Endometrial microvascular endothelial cells (primary cell): ENCODE data around the gene PTGES2. TPM values are rescaled to one million over a fixed set of nuclear protein-coding genes. Genes with fewer than 3 reads are reported as not detected.

ENCODE experiments used
- in situ Hi-C: cut with HindIII; loops from 2 replicates; pipeline ENCODE4 v1.10.0; 2017; ENCODE audit warnings: low sequenced_read_pairs, low pct_unique_long_range_greater_than_20kb; ENCODE audit errors: inconsistent ontology term
- total RNA-seq: library from RNA; depleted of rRNA; stranded (reverse); fragments of >200 nt; gene quantifications from one replicate; pipeline ENCODE4 v1.2.3, GENCODE V29; 2015; ENCODE audit errors: inconsistent ontology term

Gene PTGES2
- total RNA-seq, 1 donor from 2014 or later = 96.1 TPM

DNA sequence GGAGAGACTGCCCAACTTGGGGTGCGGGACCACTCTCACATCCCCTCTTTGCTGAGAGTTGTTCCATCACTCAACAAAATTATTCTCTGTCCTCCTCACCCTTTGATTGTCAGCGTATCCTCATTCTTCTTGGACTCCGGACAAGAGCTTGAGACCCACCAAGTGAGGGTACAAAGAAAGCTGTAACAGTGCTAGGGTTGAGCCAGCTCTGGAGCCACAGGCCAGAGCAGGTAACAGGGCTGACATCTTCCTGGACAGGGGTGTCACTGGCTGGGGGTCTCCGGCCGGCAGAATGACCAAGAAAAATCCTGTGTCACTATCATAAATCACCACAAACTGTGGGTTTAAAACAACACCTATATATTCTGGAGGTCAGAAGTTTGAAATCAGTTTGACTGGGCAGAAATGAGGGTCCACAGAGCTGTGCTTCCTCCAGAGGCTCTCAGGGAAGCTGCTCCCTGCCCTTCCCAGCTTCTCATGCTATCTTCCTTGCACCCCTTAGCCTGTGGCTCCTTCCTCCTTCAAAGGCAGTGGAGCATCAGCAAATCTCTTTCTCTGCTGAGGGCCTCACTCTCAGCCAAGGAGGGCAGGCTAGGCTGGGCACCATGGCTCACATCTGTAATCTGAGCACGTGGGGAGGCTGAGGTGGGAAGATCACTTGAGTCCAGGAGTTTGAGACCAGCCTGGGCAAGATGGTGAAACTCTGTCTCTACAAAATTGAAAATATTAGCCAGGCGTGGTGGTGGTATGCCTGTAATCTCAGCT is 28.4 kb upstream of the PTGES2 start:
- in situ Hi-C loops = no loop called here

GRCh38 chr9:128153947-128154695 is 26.6 kb upstream of the PTGES2 start:
- in situ Hi-C loops = no loop called here

DNA sequence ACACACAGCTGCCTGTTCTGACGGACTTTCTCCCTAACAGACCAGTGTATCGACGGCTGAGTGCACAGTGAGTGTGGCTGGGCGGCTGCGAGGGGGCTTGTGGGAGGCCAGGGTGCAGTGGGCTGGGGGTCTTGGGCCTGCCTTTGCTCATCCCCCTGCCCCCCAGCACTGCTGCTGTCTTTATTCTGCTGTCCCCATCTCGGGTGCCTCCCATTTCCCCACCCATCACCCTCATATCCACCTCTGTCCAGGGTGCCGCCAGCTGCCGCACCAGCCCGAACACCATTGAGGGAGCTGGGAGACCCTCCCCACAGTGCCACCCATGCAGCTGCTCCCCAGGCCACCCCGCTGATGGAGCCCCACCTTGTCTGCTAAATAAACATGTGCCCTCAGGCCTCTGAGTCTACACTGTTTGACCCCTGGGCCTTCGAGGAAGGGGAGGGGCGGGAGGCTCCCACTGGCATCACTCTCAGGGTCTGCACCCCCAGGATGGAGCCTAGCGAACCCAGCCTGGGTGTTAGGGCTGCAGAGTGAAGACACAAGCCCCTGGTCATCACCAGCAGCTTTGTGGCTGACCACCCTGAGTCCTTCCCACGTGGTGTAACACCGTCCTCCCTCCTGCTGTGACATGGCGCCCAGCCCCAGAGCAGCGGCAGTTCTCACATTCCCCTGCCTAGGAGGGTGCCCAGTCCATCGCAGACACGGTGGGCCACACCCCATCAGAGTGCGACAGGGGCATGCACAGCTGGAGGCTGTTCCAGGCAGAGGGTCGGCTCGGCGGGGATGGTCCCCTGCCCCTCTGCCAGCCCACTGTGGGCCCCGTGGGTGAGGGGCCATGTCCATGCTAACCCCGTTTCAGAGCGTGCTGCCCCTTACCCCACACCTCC is 25.8 kb upstream of the PTGES2 start:
- in situ Hi-C loops = no loop called here

GRCh38 chr9:128152133-128153059 is 24.9 kb upstream of the PTGES2 start:
- in situ Hi-C loops = no loop called here

GRCh38 chr9:128151309-128152132 is 24.0 kb upstream of the PTGES2 start:
- in situ Hi-C loops = no loop called here

DNA sequence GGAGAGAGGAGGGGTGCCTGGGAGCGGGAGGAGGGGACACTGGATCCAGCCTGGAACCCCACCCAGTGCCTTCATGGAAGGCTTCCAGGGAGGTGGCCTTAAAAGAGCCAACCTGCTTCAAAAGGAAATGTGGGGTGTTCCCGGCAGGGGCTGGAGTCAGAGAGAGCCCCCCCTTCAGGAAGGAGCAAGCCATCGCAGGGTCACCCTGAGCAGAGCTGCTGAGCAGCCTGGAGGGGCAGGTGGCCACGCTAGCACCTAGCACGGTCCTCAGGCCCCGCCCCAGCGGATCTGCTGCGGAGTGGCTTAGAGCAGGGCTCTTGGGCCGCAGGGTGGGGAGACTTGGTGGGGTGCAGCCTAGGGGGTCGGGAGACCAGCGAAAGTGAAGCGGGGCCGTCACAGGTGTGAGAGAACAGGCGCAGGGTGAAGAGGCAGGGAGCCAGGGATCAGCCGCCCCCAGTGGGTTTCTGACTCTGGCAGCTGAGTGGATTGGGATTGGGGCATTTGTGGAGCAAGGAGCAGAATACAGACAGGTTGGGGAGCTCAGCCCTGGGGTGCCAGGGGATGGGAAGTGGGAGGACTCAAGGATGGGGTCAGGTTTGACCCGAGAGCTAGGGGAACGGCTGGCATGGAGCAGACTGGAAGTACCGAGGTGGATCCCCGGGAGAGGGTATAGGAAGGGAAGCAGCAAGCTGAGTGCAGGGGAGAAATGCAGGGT is 23.2 kb upstream of the PTGES2 start:
- in situ Hi-C loops = no loop called here

- in situ Hi-C loops = no loop called here
These were observed 22.5 kb upstream of the PTGES2 start for GRCh38 chr9:128149951-128150593.

- in situ Hi-C loops = no loop called here
These were observed 21.6 kb upstream of the PTGES2 start, which contains the start of gene LCN2 for GRCh38 chr9:128149001-128149701. LCN2 (plus strand) TSS chr9:128149453; CDS start chr9:128149526, 73 bp downstream.

- in situ Hi-C loops = no loop called here
These were observed 21.0 kb upstream of the PTGES2 start for GRCh38 chr9:128148509-128149000.

DNA sequence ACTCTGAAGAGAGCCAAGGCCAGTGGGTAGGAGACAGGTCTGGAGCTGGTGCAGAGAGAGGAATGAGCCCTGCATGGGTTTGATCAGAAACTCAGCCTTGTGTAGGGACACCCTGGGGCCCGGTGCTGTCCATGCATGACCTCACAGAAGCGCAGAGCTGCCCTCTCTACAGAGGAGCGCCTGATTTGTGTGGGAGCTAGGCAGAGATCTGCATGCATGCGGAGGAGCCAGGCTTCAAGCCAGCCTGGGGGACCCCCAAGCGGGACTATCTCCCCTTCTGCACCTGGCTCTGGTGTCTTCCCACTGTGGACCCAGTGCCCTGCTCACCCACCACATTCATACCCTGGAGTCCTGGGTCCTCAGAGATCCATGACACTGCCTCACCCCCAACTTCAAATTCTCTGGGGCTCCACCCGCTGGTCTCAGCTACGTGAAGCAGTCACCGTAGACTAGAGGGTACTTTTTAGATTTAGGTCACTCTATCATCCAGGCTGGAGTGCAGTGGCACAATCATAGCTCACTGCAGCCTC is 19.1 kb upstream of the PTGES2 start:
- in situ Hi-C loops = no loop called here

DNA sequence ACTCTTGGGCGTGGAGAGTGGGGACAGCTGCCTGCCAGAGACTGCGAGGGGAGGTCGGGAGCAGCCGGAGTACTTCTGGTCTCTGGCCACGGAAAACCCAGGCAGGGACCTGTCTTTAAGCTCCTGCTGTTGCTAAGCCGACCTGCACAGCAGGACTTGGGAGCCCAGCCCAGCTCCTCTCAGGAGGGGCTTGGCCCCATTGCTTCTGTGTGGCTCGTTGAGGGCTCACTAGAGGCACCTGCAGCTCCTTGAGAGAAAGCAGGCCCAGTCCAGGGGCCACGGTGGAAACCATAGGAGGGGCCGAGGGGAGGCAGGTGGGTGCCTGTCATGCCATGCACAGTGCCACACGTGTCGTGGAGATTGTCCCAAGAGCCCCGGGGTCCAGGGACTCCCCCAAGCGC is 18.4 kb upstream of the PTGES2 start:
- in situ Hi-C loops = no loop called here

DNA sequence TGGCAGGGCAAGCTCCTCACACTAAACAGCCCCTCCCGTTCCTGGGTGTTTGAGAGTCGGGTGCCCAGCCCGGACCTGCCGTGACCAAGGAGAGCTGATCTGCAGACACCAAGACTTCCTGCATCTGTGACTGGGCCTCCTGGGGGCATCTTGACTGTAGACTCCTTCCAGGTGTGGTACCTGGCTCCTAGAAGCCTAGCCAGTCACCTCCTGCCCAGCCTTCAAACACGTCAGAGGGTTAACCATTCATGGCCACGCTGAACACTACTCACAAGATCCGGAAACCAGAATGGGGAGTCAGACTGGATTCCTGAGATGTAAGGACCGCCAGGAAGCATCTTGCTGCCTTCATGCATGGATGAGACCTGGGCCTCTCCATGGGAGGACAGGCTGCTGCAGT is 18.0 kb upstream of the PTGES2 start:
- in situ Hi-C loops = no loop called here

GRCh38 chr9:128144239-128145181 is 17.0 kb upstream of the PTGES2 start:
- in situ Hi-C loops = no loop called here

DNA sequence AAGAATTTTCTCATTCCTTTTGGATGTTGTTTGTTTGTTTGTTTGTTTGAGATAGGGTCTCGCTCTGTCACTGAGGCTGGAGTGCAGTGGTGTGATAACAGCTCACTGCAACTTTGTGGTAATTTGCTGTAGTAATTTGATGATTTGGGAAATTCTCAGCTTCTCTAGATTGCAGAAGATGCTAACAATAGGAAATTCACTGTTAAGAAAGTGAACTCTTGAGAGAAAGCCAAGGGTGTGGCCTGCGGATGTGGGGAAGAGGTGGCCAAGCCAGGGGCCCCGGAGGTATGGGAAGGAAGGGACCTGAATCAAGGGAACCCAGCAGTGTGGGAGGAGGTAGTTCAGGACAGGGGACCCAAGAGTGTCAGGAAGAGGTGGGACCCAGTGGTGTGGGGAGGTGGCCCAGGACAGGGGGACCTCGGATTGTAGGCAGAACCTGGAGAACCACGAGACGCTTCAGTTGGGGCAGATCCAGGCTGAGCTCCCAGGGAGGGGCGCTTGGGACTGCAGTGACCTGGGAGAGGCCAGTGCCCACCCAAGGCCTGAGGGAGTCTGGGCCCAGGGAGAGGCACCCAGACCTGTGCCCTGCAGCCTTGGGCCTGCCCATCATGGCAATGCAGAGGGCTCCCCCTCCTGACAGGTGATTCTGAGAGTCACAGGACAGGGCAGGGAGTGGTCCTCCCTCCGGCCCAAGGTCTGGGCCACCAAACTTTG is 16.2 kb upstream of the PTGES2 start:
- in situ Hi-C loops = no loop called here
